NCI-H1105 (cell line): ENCODE measurements around the gene HOXA5.

Experiments
- DNase-seq: peaks from one replicate; lab custom pipeline; 2025; lab: John Stamatoyannopoulos, UW

Gene HOXA5

DNA sequence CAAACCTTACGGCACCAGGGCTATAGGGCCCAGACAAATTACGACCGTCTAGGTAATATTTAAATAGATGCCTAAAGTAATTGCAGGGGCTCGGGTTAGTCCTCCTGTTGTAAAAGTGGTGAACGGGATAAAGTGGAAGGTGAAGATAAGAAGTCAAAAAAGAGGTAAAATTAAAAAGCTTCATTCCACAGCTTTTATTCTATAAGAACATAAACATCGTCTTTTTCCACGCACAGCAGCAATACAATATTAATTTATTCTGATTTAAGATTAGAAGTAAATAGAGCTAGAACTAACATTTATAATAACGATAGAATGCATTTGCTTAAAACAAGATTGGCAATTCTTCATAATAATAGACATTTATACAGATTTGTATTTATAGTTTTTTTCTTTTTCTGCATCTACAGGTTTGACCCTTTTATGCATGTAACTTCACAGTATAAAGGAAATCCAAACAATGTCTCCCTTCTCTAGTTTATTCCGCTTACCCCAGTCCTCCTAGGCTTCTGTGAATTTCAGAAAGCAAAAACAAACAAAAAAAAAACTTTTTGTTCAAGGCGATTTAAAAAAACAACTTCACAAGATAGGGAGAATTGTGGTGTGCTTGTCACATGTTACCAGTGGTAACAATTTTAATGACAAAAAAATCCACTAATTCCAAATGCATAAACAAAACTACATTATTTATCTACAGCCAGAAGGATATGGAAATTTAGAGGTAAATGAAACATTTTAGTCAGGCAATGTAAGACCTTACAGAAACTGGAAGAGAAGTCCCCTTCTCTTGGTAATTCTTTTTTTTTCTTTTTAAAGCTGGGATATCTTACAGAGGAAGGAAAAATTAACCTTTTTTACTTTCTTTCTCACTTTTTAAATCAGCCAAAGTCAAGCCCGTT, 27.2 kb upstream of the HOXA5 start:
- no peak for DNase-seq

DNA sequence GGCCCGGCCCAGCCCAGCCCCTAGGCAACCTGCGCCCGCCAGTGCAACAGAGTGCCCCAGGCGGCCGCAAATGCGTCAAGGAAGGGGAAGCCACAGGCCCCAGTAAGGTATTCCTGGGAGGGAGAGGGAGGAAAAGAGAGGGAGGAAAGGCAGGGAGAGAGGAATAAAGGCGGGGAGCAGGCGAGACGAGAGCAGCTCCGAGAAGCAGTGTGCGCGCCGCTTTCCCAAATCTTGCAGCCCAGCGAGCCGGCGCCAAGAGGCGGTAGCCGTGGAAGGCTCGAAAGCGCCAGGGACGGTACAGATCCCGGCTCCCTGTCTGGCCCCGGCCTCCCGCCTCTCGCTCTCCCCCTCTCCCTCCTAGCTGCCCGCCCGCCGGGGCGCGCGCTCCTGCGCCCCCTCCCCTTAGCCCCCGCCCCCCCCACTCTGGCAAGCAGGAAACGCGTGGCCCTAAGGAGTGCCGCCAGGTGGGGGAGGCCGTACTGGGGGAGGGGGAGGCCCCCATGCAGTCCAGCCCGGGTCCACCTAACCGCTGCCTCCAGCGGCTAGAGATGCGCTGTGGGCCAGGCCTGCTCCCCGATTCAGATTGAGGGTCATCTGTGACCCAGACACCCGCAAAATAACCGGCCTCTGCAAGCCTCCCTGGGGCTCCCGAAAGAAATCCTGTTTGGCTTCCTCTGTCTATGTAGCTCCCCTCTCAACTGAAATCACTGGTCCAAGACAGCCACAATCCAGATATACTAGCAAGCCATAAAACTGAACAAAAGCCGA, 26.4 kb upstream of the HOXA5 start:
- DNase-seq: peak; percentile 78

DNA sequence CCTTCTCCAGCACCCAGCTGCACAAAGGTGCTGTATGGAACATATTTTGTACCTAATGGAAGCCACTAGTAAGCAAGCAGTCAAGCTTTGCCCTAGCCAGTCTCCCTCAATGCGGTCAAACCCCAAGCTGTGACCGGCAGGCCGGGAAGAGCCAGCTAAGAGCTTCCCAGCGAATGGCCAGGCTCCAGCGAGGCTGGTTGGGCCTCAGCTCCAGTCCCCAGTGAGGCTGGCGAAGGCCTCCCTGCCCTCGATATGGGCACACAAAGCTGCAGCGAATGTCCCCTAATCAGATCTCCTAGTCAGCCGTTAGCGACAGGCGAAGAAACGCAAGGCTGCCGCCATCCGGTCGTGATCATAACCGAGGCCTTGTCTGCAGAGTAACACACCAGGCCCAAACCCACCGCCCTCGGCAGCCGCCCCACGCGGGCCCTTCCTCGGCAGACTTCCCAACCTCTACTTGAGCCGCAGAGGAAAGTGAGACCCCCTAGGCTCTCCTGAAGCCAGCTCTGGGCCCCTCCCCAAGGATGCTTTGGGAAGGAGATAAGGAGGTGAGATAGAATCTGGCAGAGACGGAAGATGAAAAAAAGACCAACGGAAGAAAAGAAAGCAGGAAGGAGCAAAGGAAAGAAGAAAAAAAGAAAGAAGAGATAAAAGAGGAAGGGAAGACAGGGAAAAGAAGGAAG, 24.9 kb upstream of the HOXA5 start:
- peak; percentile 11 for DNase-seq

DNA sequence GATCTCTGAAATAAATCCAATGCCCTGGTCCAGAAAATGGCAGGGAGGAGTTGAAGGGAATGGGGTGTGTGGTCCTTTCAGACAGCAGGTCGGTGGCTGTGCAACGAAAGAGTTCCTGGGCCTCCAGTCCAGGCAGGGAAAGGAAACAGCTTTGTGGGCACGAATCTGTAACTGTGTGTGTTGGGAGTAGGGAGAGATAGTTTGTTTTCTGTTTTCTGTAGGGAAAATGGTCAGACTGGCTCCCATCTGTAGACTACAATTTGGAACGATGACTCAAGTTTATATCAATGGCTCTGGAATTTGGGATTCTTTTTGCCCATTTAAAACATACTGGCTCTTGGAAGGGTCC, 24.4 kb upstream of the HOXA5 start:
- DNase-seq: no peak

DNA sequence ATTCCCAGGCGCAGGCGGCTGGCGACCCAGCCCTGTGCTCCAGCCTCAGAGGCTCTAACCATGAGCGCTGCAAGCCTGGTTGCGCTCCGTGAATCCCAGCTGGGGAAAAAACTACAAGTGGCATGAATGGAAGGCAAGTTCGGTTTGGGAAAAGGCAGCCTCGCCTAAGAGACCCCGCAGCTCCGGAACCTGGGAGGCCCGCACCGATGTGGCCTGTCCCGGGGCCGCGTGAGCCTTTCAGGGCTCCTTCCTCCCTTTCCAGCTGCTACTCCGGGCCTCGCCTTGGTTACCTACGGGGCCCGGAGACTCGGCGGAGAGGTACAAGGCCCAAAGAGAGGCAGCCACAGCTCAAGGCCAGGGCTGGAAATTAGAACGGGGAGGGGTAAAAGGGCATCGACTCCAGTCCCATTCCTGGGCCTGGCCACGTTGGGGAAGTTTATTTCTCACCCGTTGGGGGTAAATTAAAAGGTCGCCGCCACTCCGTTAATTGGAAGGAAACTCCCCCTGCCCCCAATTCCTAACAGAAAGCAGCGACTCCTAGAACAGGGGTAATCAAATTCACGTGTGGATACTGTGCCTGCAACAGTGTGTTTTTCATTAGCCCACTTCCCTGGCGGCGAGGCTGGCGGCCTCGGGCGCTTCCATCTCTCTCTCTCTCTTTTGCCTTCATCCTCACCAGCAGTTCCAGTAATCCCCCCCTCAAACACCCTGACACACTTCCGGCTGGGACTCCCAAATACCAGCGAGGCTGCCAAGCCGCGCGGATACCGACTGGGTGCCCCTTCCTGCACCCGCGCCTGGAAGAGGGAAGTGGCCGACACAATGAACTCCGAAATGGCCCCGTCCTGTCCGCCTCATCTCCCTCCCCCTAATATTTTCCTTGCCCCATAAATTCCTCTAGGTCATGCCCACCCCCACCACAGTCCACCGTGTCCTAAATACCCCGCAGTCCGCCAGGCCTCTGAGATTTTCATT, 23.3 kb upstream of the HOXA5 start:
- DNase-seq: no peak

DNA sequence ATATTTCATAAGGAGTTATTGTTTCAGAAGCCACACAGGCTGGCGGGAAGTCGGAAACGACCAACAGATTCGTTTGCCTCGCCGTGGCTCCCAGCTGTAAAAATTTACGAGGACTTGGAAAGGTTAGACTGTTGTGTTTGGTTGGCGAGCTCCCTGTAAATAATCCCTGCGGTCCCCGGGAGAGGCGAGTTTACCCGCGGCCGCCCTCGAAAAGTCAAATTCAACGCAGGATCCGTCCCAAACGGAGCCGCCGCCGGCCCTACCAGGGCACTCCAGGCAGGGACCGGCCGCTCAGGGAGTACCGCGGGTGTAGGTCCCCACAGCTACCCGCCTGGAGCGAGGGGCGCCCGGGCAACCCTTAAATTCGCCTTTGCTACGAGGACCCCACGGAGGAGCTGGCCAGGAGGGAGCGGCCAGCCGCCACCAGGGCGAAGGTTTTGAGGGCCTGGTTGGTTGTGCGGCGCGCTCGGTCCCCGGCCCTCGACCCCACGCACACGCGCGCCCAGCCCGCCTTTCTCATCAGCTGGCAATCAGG, 22.6 kb upstream of the HOXA5 start:
- peak; percentile 55 for DNase-seq

DNA sequence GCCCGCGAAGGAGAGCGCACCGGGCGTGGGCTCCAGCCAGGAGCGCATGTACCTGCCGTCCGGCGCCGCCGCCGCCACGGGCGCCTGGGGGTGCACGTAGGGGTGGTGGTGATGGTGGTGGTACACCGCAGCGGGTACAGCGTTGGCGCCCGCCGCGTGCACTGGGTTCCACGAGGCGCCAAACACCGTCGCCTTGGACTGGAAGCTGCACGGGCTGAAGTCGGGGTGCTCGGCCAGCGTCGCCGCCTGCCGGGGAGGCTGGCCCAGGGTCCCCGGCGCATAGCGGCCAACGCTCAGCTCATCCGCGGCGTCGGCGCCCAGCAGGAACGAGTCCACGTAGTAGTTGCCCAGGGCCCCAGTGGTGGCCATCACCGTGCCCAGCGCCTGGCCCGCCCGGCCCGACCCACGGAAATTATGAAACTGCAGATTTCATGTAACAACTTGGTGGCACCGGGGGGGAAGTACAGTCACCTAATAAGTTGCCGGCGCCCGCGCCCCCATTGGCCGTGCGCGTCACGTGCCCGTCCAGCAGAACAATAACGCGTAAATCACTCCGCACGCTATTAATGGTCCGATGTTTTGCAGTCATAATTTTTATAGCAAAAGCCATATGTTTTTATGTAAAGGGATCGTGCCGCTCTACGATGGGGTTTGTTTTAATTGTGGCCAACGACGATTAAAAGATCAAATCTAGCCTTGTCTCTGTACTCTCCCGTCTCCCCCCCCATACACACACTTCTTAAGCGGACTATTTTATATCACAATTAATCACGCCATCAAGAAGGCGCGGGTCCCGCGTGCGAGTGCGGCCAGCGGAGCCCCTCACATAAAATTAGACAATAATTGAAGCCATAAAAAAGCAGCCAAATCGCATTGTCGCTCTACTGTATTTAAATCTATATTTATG, 21.9 kb upstream of the HOXA5 start, which contains the start of gene HOXA9:
TSS of gene HOXA9 (minus strand) at position 449 of the 907 bp plus-strand sequence. CDS start at position 369, 80 bp downstream.
- DNase-seq: peak; percentile 72

DNA sequence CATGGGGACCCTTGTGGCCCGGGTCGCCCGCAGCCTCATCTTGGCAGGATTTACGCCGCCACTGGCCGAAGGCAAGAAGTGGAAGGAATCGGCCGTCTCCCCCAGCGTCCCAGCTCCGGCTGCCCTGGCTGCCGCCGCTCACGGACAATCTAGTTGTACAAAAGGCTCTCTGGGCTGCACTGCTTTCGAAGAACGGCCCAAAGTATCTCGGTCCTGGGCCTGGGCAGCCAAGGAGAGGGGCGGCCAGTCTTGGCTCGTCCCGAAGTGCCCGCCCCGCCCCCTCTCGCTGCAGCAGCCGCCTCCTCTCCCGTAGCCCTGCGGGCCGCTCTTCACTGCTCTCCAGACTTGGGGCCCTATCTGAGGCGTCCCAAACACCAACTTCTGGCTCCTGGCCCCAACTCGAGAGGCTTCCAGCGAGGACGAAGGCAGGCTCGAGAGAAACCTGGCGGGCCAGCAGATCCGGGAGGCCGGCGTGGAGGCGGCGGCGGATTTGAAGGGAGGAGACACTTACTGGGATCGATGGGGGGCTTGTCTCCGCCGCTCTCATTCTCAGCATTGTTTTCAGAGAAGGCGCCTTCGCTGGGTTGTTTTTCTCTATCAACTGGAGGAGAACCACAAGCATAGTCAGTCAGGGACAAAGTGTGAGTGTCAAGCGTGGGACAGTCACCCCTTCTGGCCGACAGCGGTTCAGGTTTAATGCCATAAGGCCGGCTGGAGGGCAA, 21.0 kb upstream of the HOXA5 start:
- no peak for DNase-seq

DNA sequence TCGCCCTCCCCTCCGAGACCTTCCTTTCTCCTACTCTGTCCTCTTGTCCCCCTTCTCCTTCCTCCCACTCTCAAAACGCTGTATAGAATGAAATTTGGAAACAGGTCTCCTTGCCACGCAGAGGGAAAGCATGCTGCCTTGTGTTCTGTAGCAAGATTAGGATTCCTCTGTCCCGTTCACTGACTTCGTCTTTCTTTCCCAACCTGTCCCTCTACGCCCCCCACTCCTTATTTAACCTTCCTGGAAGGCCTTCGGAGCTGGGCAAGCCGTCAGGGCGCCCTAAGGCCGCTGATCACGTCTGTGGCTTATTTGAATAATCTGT, 20.5 kb upstream of the HOXA5 start:
- DNase-seq: no peak

DNA sequence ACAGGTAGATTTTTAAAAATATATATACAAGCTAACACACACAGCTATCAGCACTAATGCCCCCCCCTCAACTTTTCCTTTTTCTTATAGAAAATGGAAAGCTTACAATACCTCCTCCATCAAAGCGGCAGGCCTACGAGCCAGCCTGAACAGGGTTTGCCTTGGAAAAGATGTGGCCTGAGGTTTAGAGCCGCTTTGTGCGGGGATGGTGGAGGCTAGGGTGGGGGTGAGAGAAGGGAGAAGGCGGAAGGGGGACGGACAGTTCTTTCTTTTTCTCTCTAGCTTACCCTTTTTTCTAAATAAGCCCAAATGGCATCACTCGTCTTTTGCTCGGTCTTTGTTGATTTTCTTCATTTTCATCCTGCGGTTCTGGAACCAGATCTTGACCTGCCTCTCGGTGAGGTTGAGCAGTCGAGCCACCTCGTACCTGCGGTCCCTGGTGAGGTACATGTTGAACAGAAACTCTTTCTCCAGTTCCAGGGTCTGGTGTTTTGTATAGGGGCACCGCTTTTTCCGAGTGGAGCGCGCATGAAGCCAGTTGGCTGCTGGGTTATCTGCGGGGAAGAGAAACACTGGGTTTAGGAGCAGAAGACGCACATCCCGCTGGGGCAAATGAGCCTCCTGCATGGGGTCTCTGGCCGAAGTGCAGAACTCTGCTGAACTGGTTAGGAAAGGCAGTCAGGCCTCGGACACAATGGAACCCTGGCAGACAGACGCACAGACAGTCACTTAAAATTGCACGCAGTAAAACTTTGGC, 20.0 kb upstream of the HOXA5 start:
- DNase-seq: no peak

DNA sequence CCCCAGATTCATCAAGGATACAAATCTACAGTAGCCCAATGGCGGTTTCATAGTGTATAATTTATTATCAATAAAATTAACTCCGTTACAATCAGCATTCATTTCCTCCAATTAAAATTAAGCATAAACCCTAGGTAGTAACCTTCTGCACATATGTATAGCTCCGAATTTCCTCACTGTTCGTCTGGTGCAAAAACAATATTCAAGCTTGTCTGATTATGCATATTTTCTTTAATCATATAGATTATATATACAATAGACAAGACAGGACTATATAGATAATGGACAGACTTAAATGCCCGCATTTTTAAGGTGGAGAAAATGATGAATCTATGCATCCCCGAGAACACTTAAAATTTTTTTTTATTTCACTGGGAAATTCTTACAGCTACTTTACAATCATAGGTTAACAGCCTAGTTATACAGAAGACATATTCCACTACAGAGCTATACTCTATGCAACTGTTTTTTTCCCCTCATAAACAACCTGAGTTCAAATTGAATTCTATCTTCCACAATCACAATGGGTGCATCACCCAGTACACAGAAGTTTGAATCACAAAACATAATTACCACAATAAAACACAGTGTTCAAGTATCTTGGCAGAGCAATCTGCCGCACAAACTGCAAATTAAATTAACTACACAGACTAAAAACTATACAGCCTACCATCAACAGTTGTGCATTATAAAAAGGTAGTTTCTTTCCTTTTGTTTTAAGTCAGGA, 19.2 kb upstream of the HOXA5 start:
- no peak for DNase-seq

DNA sequence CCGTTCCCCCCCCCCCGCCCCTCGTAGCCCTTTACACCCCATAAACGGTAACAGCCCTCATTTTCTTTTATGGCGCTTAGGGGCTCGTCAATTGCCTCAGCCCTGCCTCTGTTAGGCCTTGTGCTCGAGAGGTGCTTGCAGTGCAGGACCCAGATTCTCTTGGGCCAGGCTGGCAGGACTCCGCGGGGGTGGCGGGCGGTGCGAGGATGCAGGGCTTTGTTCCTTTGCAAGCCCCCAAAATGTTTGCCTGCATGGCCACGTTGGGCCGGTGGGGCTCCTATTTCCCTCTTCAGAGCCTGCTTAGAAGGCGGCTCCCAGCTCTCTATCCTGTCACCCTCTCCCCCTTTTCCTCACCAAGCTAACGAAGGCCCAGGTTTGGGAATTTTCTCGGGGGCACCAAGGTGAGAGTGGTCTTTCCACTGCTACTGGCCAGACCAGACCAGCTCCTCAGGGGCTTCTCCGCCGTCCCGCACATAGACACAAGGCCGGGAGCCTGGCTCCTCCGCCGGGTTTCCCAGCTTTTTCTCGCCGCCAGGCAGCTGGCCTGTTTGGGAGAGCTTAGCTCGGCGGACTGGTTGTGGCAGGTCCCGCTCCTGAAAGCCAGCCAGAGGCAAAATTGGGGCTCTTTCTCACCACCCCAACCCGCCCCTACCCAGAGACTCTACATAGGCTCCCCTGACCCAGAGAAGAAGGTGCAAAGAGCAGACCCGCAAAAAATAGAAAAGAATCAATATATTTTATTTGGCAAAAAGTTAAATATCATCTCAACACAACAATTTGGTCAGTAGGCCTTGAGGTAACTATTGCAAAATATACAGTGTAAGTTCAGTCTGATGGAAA, 18.5 kb upstream of the HOXA5 start:
- DNase-seq: no peak

DNA sequence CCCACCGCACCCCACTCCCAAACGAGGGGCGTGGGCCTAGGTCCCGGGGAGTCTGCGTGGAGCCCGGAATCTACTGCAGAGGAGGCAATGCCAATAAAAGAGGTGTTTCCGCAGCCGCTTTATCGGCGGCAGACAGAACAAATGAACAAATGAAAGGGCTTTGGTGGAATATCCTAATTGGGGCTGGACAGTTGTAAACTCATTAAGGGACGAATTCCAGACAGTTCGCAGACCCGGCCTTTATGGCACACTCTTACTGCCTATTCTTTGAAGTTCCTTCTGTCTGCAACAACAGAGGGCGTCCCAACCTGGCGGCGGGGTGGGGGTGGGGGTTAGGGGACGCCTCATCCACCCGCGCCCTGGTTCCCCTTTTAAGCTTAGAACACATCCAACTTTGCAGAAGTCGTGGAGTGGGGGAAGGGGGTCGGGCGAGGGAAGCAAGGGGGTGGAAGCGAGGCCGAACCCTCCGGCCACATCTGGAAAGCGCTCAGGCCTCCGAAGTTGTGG, 17.8 kb upstream of the HOXA5 start:
- no peak for DNase-seq

DNA sequence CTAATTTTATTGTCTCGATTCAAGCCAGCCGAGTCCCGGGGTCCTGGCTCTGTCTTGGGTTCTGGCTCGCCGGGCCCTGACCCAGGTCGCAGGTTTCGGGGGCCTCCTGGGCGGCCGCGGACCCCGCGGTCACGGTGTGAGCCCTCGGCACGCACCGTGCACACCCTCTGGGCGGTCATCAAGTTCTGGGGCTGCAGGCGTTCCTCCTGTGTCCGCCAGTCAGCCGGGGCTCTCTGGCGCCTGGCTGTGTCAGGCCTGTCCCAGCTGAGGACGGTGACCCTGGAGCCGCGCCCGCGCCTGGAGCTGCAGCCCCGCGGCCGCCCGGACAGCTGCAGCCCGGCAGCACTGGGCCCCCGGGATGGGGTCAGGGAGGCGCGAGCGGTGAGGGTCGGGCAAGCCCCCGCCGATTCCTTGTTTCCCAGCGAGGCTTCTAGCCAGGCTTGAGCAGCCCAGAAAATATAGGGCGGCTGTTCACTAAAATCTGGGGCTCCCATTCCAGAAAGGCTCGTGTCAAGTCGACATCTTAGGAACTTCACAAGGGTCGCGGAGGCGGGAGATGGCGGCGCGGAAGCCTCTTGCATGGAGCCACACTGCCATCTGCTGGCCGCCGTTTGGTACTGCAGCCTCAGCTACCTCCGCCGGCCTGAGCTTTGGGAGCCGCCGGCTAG, 17.2 kb upstream of the HOXA5 start:
- DNase-seq: peak; percentile 81

DNA sequence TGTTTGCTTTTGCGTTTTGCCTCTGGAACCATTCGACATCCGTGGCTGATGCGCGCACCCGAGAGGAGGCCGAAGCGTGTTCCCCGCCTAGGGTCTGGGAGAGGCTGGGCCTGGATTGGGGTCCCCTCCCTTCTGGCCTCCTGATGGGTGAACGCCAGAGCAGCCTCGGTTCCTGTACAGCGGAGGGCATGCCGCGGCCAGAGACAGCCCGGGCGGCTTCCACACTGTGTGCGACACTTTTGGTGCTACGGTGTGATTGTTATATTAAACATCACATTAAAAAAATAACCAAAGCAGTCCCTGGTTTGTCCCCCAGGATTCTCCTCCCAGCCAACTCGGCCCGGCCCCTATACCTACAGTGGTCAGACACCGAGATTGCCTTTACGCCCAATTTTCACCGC, 16.7 kb upstream of the HOXA5 start:
- DNase-seq: no peak
